GM23248 (cell line): ENCODE results near the gene CTSW. TPM values are rescaled to one million over a fixed set of nuclear protein-coding genes. Genes with fewer than 3 reads are reported as not detected.
A peak's percentile ranks its signal among the peaks of the same experiment; 100 is the strongest.

ENCODE experiments used
- DNase-seq: peaks from one replicate; pipeline ENCODE4 v3.0.0-alpha.2; 2015
- H2AFZ ChIP-seq: fragments of 200-600 bp; sonication (generic); 2 replicates; pipeline ENCODE4 v1.6.1; 2016; ENCODE audit warnings: antibody characterized with exemption
- H3F3A ChIP-seq: fragments of 200-600 bp; sonication (generic); 2 replicates; pipeline ENCODE4 v1.6.1; 2016; ENCODE audit warnings: mild to moderate bottlenecking, antibody characterized with exemption, mixed run types; ENCODE audit not compliant: insufficient read depth
- H3K27ac ChIP-seq: fragments of 200-600 bp; sonication (generic); 2 replicates; pipeline ENCODE4 v1.5.1; 2016; ENCODE audit warnings: mild to moderate bottlenecking
- H3K27me3 ChIP-seq: fragments of 200-600 bp; sonication (generic); replicated peaks from 2 replicates; pipeline ENCODE4 v1.6.1; 2016; ENCODE audit warnings: mild to moderate bottlenecking; ENCODE audit not compliant: insufficient read depth
- H3K36me3 ChIP-seq: fragments of 200-600 bp; sonication (generic); 2 replicates; pipeline ENCODE4 v1.6.1; 2016; ENCODE audit warnings: low read depth, mild to moderate bottlenecking
- H3K4me1 ChIP-seq: fragments of 200-600 bp; sonication (generic); 2 replicates; pipeline ENCODE4 v1.6.1; 2016; ENCODE audit warnings: mild to moderate bottlenecking; ENCODE audit not compliant: insufficient read depth
- H3K4me2 ChIP-seq: fragments of 200-600 bp; sonication (generic); one replicate; pipeline ENCODE4 v1.6.1; 2016; ENCODE audit warnings: mild to moderate bottlenecking; ENCODE audit not compliant: unreplicated experiment
- H3K4me3 ChIP-seq: fragments of 200-600 bp; sonication (generic); 2 replicates; pipeline ENCODE4 v1.5.1; 2016; ENCODE audit warnings: mild to moderate bottlenecking
- H3K79me2 ChIP-seq: fragments of 200-600 bp; sonication (generic); 2 replicates; pipeline ENCODE4 v1.6.1; 2016; ENCODE audit warnings: mild to moderate bottlenecking; ENCODE audit not compliant: insufficient read depth
- H3K9ac ChIP-seq: fragments of 200-600 bp; sonication (generic); 2 replicates; pipeline ENCODE4 v1.6.1; 2016; ENCODE audit warnings: mild to moderate bottlenecking
- H3K9me2 ChIP-seq: fragments of 200-600 bp; sonication (generic); 2 replicates; pipeline ENCODE4 v1.6.1; 2016; ENCODE audit warnings: mixed run types, mild to moderate bottlenecking, moderate library complexity; ENCODE audit not compliant: insufficient read depth
- H3K9me3 ChIP-seq: fragments of 200-600 bp; sonication (generic); one replicate; pipeline ENCODE4 v1.6.1; 2017; ENCODE audit warnings: low read depth
- H4K20me1 ChIP-seq: fragments of 200-600 bp; sonication (generic); 2 replicates; pipeline ENCODE4 v1.6.0; 2016; ENCODE audit not compliant: insufficient read depth
- EZH2 ChIP-seq: fragments of 200-600 bp; sonication (generic); IDR thresholded peaks from 2 replicates; pipeline ENCODE4 v1.6.1; 2018; ENCODE audit warnings: antibody characterized with exemption, mild to moderate bottlenecking; ENCODE audit not compliant: insufficient read depth, poor library complexity, severe bottlenecking
- EZH2phosphoT487 ChIP-seq: fragments of 200-600 bp; sonication (generic); IDR thresholded peaks from 2 replicates; pipeline ENCODE4 v1.6.1; 2018; ENCODE audit warnings: antibody characterized with exemption, moderate library complexity, mild to moderate bottlenecking, low read depth; ENCODE audit not compliant: insufficient read depth
- WGBS, 2 experiments: methylation state at CpG; one replicate each; pipeline ENCODE4 v1.1.6; 2015 to 2017; ENCODE audit warnings: low lambda C conversion rate in 2 of 2, low coverage in 1 of 2; ENCODE audit errors: missing lambda C conversion rate in 2 of 2; 5-methylcytosine and 5-hydroxymethylcytosine counted together
- in situ Hi-C: fragments of 300-500 bp; cut with MboI; formaldehyde crosslinking; loops from 2 replicates; pipeline ENCODE4 v1.15.0; 2020
- polyA plus RNA-seq: library from polyadenylated mRNA; unstranded; fragments of >200 nt; fragmentation: Nextera tagmentation; extraction: Ambion mirVana; gene quantifications from 2 replicates; pipeline ENCODE4 v1.2.1, GENCODE V29; 2016
- total RNA-seq: library from RNA; depleted of rRNA; stranded (reverse); fragments of >200 nt; shearing (Covaris generic); gene quantifications from 2 replicates; pipeline ENCODE4 v1.2.3, GENCODE V29; 2014

The CTSW gene
- total and polyA plus RNA-seq, 2 experiments from 2014 or later, result 0.23 to 1.1 TPM

DNA sequence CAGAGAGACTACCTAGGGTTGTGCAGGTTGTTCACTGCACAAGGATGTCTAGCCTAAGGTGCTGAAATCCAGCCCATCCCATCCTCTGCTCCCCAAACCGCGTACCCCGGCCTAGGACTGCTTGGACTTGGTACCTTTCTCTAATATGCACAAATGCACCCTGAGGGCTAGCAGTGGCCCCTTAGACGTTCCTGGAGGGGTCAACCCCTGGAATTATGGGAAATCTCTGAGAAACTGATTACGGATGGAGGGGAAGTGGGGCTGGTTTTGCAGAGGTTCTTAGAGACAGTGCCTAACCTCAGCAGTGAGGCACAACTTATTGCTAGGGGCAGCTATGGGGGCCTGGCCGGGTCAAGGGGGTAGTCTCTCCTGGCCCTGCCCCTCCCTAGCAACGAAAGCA lies 36.8 kb downstream of the CTSW start:
- peaks cover 51% of the 10 kb centered on the region for H3K79me2 ChIP-seq
- peak overlapping the region; percentile 83 for H3K4me3 ChIP-seq
- no peak for DNase-seq

DNA sequence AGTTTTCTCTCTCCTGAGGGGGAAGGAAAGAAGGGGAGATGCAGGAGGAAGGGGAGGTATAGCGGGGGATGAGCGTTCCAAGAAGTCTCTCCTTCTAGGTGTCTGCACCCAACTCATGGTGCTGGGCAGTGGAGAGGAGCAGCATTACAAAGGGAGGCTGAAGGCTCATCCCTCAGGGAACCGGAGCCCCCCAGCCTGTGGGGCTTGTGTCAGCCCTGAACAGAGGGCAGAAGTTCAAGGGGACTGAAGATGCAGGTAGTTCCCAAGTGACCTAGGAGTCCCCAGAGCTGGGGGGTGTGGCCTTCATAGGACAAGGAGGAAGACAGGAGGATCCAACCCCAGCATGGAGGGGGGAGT lies 37.4 kb downstream of the CTSW start:
- H3K4me1 ChIP-seq, result peaks cover 64% of the 10 kb centered on the region
- 33 to 57% methylated on average over 3 of the region's 3 CpGs for WGBS, 2 experiments
- peak overlapping the region; percentile 83 for H3K4me3 ChIP-seq
- H3K27me3 ChIP-seq, result no peaks in the 10 kb centered on the region
- no peak for TF ChIP-seq EZH2
- TF ChIP-seq EZH2phosphoT487, result no peak
- H3K4me2 ChIP-seq, result peak overlapping the region; percentile 87
- peaks cover 57% of the 10 kb centered on the region for H3K79me2 ChIP-seq
- H3K9me3 ChIP-seq, result no peaks in the 10 kb centered on the region
- in situ Hi-C loops, result no loop called here
- H3K36me3 ChIP-seq, result peaks cover 3% of the 10 kb centered on the region; the same call in 1 of the 2 replicates
- peak overlapping the region; percentile 96 for H3K9ac ChIP-seq
- no peak for DNase-seq
- H3K9me2 ChIP-seq, result no peaks in the 10 kb centered on the region
- H3K27ac ChIP-seq, result peak overlapping the region; percentile 99
- no peaks in the 10 kb centered on the region for H4K20me1 ChIP-seq
- H3F3A ChIP-seq, result peaks cover 57% of the 10 kb centered on the region
- H2AFZ ChIP-seq, result no peak overlapping the region

More for the DNA sequence above, 36.8 kb downstream of the CTSW start:
- Histone ChIP-seq H3K9me2 (no peaks in the 10 kb centered on the region), H3K9me3 (no peaks in the 10 kb centered on the region), H4K20me1 (no peaks in the 10 kb centered on the region), H3K27ac (peak overlapping the region; percentile 99), H2AFZ (no peak overlapping the region), H3K9ac (peak overlapping the region; percentile 96), H3F3A (peaks cover 62% of the 10 kb centered on the region), H3K27me3 (no peaks in the 10 kb centered on the region), H3K4me2 (peak overlapping the region; percentile 87), H3K36me3 (no peaks in the 10 kb centered on the region), H3K4me1 (peaks cover 70% of the 10 kb centered on the region)
- in situ Hi-C loops, result no loop called here
- TF ChIP-seq EZH2, result no peak
- TF ChIP-seq EZH2phosphoT487, result no peak
- WGBS, 2 experiments, result 18 to 22% methylated on average over 7 of the region's 7 CpGs

- Histone ChIP-seq H3K9me3 (no peaks in the 10 kb centered on the region), H2AFZ (no peak overlapping the region), H3K9ac (peak overlapping the region; percentile 96), H3K4me3 (peak overlapping the region; percentile 83), H3F3A (peaks cover 55% of the 10 kb centered on the region), H3K4me1 (peaks cover 58% of the 10 kb centered on the region), H3K79me2 (peaks cover 62% of the 10 kb centered on the region), H3K36me3 (peaks cover 9% of the 10 kb centered on the region; the same call in 1 of the 2 replicates), H3K9me2 (no peaks in the 10 kb centered on the region), H3K27ac (peak overlapping the region; percentile 99), H4K20me1 (no peaks in the 10 kb centered on the region), H3K27me3 (no peaks in the 10 kb centered on the region), H3K4me2 (peak overlapping the region; percentile 87)
- peak; percentile 54 for DNase-seq
- 36 to 37% methylated on average over 30 to 35 of the region's 35 CpGs for WGBS, 2 experiments
- no peak for TF ChIP-seq EZH2phosphoT487
- TF ChIP-seq EZH2, result no peak
- in situ Hi-C loops, result no loop called here
These were observed 38.0 kb downstream of the CTSW start for GRCh38 chr11:65917434-65918210.

DNA sequence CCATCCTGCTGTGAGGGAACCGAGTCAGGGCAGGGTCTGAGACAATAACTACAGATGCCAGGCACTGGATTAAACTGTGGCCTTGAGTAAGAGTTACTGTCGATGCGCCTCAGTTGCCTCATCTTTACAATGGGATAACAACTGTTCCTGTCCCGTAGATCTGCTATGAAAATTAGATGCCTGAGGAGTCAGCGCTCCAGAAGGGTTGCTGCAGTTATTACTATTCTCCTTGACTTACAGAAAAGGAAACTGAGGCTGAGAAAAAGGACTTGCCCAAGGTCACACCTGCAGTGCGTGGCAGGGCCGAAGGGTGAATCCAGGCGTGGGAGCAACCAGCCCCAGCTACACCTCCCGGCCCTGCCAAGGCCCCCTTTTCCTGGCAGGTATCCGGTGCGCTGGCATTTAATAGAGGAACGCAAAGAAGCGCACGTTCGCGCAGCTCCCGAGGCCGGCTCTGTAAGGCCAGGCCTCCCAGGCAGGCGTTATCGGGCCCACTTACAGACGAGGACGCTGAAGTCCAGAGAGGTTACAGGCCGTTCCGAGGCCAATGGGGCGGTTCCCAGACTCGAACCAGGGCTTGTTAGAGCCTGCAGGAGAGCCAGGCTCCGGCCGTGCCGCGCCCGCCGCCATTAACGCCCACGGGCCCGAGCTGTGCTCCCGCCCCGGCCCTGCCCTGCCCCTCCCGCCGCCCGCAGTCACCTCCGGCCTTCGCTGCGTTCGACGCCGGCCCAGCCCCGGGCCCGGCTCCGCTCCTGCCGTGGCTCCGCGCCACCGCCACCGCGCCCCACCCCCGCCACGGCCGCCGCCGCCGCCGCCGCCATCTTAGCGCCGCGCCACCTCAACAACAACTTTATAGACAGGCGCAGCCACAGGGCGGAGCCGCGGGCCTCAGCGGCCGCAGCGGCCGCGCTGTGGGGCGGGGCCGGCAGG lies 38.8 kb downstream of the CTSW start, which contains the start of gene C11orf68:
Gene C11orf68 (minus strand): TSS at position 852 of the 930 bp plus-strand sequence. CDS start 31 bp downstream, at position 821.
- Histone ChIP-seq H4K20me1 (no peaks in the 10 kb centered on the region), H3K9me2 (no peaks in the 10 kb centered on the region), H3K36me3 (peaks cover 18% of the 10 kb centered on the region; the same call in 1 of the 2 replicates), H3K79me2 (peaks cover 71% of the 10 kb centered on the region), H3K27me3 (no peaks in the 10 kb centered on the region), H3K9me3 (no peaks in the 10 kb centered on the region), H2AFZ (peak within 1 kb of the TSS; percentile 23), H3F3A (peaks cover 57% of the 10 kb centered on the region), H3K4me3 (peak within 1 kb of the TSS; percentile 93), H3K9ac (peak within 1 kb of the TSS; percentile 96), H3K27ac (peak within 1 kb of the TSS; percentile 99), H3K4me2 (peak within 1 kb of the TSS; percentile 87), H3K4me1 (peaks cover 49% of the 10 kb centered on the region)
- TF ChIP-seq EZH2phosphoT487, result no peak
- no peak for TF ChIP-seq EZH2
- DNase-seq, result peak; percentile 70
- 5 to 8% methylated on average over 38 to 67 of the region's 77 CpGs for WGBS, 2 experiments
- in situ Hi-C loops, result no loop called here
